Stomach (tissue), 9 donors: ENCODE results near the gene ZNF181. TPM values are rescaled to one million over a fixed set of nuclear protein-coding genes. Genes with fewer than 3 reads are reported as not detected.

Source experiments
- DNase-seq, 2 donors: peaks; one replicate each; pipeline versions ENCODE4 v3.0.0 to v3.0.0-alpha.2; 2013 to 2019
- H3K27ac ChIP-seq, 5 donors: fragments of 200-600 bp in 4 of 5; sonication (generic) in 4 of 5; one replicate each; pipeline ENCODE4 v1.5.1; 2013 to 2019; ENCODE audit warnings: mild to moderate bottlenecking in 1 of 5, moderate library complexity in 1 of 5
- H3K27me3 ChIP-seq, 3 donors: fragments of 200-600 bp; sonication (generic); one replicate each; pipeline ENCODE4 v1.5.1; 2017 to 2019; ENCODE audit warnings: mixed run types in 1 of 3
- H3K36me3 ChIP-seq, 4 donors: fragments of 200-600 bp; sonication (generic); 1 replicate in 3 of 4; 2 replicates in 1 of 4; pipeline ENCODE4 v1.5.1; 2016 to 2019
- H3K4me1 ChIP-seq, 4 donors: fragments of 200-600 bp; sonication (generic); one replicate each; pipeline ENCODE4 v1.5.1; 2016 to 2019
- H3K4me3 ChIP-seq, 4 donors: fragments of 200-600 bp; sonication (generic) in 3 of 4; one replicate each; pipeline ENCODE4 v1.5.1; 2016 to 2019; ENCODE audit warnings: mild to moderate bottlenecking in 1 of 4
- H3K9me3 ChIP-seq, 4 donors: fragments of 200-600 bp; sonication (generic); one replicate each; pipeline ENCODE4 v1.5.1; 2016 to 2019
- EP300 ChIP-seq: sonication (generic); formaldehyde crosslinking; IDR thresholded peaks from one replicate; pipeline ENCODE4 v1.6.1; 2017; ENCODE audit warnings: antibody characterized with exemption
- POLR2A ChIP-seq, 4 donors: fragments of 450-650 bp; IDR thresholded peaks; one replicate each; pipeline ENCODE4 v1.6.1; 2016; ENCODE audit warnings: antibody characterized with exemption in 4 of 4, control low read depth in 2 of 4, mild to moderate bottlenecking in 1 of 4, moderate library complexity in 1 of 4
- POLR2AphosphoS5 ChIP-seq, 3 donors: sonication (generic); formaldehyde crosslinking; IDR thresholded peaks; one replicate each; pipeline ENCODE4 v1.6.1; 2016; ENCODE audit warnings: antibody characterized with exemption in 3 of 3
- WGBS, 5 donors: extraction: QIAGEN DNeasy Blood & Tissue Kit in 3 of 5; methylation state at CpG; one replicate each; pipeline versions ENCODE4 v1.1.5 to v1.1.7; 2013 to 2018; 5-methylcytosine and 5-hydroxymethylcytosine counted together
- intact Hi-C: fragments of 100-400 bp; cut with DNase I; formaldehyde crosslinking; loops from one replicate; pipeline ENCODE4 v1.15.1; 2023; ENCODE audit warnings: low total_unique reads
- polyA plus RNA-seq, 3 donors: library from polyadenylated mRNA; stranded (reverse); fragments of 200-250 nt; gene quantifications; one replicate each; pipeline ENCODE4 v1.2.3, GENCODE V29; 2013
- total RNA-seq, 5 donors: library from RNA; depleted of rRNA; stranded (reverse); fragments of >200 nt; gene quantifications; one replicate each; pipeline versions ENCODE4 v1.1.0 to v1.2.3, GENCODE V29; 2014 to 2016
- TF ChIP-seq, protein P1 (sequence below), 7 experiments: fragments of 450-650 bp in 4 of 7; fragments of 200-600 bp in 3 of 7; sonication (generic) in 3 of 7; IDR thresholded peaks; one replicate each; pipeline ENCODE4 v1.5.1; 2016 to 2019; ENCODE audit warnings: antibody characterized with exemption in 7 of 7, control low read depth in 2 of 7, mild to moderate bottlenecking in 1 of 7
- donor health status: healthy with polysubstance abuse.
- donor health status: Bipolar disorder and iron deficiency.
- donor health status: healthy.

The ZNF181 gene
- total and polyA plus RNA-seq, 8 donors = 2.3 to 43.2 (median 9.6) TPM

- WGBS, 5 donors = 59 to 68% (median 62%) methylated on average over 6 of the region's 6 CpGs
- H3K36me3 ChIP-seq = no peaks in the 10 kb centered on the region
- TF ChIP-seq, protein P1, sequence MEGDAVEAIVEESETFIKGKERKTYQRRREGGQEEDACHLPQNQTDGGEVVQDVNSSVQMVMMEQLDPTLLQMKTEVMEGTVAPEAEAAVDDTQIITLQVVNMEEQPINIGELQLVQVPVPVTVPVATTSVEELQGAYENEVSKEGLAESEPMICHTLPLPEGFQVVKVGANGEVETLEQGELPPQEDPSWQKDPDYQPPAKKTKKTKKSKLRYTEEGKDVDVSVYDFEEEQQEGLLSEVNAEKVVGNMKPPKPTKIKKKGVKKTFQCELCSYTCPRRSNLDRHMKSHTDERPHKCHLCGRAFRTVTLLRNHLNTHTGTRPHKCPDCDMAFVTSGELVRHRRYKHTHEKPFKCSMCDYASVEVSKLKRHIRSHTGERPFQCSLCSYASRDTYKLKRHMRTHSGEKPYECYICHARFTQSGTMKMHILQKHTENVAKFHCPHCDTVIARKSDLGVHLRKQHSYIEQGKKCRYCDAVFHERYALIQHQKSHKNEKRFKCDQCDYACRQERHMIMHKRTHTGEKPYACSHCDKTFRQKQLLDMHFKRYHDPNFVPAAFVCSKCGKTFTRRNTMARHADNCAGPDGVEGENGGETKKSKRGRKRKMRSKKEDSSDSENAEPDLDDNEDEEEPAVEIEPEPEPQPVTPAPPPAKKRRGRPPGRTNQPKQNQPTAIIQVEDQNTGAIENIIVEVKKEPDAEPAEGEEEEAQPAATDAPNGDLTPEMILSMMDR (IDR thresholded peaks at IDR 0.05) = no peak
- TF ChIP-seq POLR2AphosphoS5 (IDR thresholded peaks at IDR 0.05) (no peak), EP300 (no peak), POLR2A (IDR thresholded peaks at IDR 0.05) (no peak)
- no peak overlapping the region for H3K27ac ChIP-seq
- H3K4me3 ChIP-seq = no peak overlapping the region
- DNase-seq = no peak
- H3K27me3 ChIP-seq = peaks cover 0 to 7% (median 0%) of the 10 kb centered on the region in 3 donors
- H3K4me1 ChIP-seq = no peaks in the 10 kb centered on the region
- intact Hi-C loops = loop anchor here (2.0 kb wide), 1 partner anchor 73 kb away; no protein-coding TSS in a partner anchor
- peaks cover 0 to 28% (median 18%) of the 10 kb centered on the region in 4 donors for H3K9me3 ChIP-seq
These were observed 22.2 kb upstream of the ZNF181 start for GRCh38 chr19:34711890-34712289.

DNA sequence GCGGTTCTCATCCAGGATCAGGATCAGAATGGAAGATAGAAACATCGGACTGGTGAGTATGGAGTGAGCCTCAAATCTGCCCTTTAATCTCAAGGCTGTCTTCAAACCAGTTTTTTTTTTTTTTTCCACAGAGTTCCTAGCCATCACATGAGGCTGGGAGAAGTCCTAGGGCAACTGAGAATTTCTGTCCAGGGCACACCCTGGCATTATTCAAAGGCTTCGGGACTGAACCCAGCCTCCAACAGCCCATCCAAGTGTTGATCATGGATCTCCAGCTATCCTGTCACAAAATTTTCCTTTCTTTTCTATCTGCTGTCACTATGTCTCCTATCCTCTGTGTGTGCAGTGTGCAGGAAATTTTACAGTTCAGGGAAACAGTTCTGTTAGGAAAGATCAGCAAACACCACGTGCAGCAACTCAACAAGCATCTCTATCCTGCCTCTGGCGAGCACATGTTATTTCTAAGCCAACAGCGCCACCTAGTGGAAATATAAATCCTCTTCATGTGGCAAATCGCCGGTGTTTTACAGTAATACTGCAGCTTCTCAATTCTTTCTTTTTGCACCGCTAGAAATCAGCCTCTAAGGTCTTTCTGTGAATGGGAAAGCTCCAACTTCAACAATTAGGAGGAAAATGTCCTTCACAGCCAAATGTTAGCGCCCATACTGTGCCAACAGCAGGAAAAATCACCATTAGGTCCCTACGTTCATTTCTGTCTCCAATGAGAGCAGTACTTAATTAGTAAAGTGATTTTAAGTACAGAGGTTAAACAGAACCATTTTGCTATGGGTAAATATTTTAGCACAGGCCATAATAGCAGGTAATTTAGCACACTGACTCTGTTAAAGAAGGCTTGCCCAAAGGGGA is 21.4 kb upstream of the ZNF181 start:
- peak in 1 of 3 donors; percentile 57 for TF ChIP-seq POLR2AphosphoS5 (IDR thresholded peaks at IDR 0.05)
- no peak for TF ChIP-seq POLR2A (IDR thresholded peaks at IDR 0.05)
- no peak for TF ChIP-seq EP300
- TF ChIP-seq, protein P1 (IDR thresholded peaks at IDR 0.05) = peak in 5 of 7 experiments; percentile 56 to 90 (median 80)
- peaks cover 0 to 20% (median 12%) of the 10 kb centered on the region in 4 donors for H3K9me3 ChIP-seq
- H3K27ac ChIP-seq = no peak overlapping the region
- intact Hi-C loops = loop anchor here (2.0 kb wide), 1 partner anchor 74 kb away; no protein-coding TSS in a partner anchor
- no peaks in the 10 kb centered on the region for H3K4me1 ChIP-seq
- no peaks in the 10 kb centered on the region for H3K36me3 ChIP-seq
- H3K27me3 ChIP-seq = peaks cover 0 to 7% (median 0%) of the 10 kb centered on the region in 3 donors
- 33 to 36% (median 35%) methylated on average over 11 of the region's 11 CpGs for WGBS, 5 donors
- no peak overlapping the region for H3K4me3 ChIP-seq
- peak; percentile 52 to 87 for DNase-seq

GRCh38 chr19:34713262-34713637 is 20.8 kb upstream of the ZNF181 start:
- WGBS, 5 donors = 78 to 90% (median 85%) methylated on average over 2 of the region's 2 CpGs
- no peak for TF ChIP-seq POLR2AphosphoS5 (IDR thresholded peaks at IDR 0.05)
- TF ChIP-seq EP300 = no peak
- TF ChIP-seq POLR2A (IDR thresholded peaks at IDR 0.05) = no peak
- TF ChIP-seq, protein P1 (IDR thresholded peaks at IDR 0.05) = no peak
- intact Hi-C loops = loop anchor here (2.0 kb wide), 1 partner anchor 74 kb away; no protein-coding TSS in a partner anchor
- no peak for DNase-seq
- H3K27me3 ChIP-seq = peaks cover 0 to 7% (median 0%) of the 10 kb centered on the region in 3 donors
- H3K36me3 ChIP-seq = no peaks in the 10 kb centered on the region
- H3K27ac ChIP-seq = no peak overlapping the region
- no peak overlapping the region for H3K4me3 ChIP-seq
- peaks cover 0 to 19% (median 11%) of the 10 kb centered on the region in 4 donors for H3K9me3 ChIP-seq
- no peaks in the 10 kb centered on the region for H3K4me1 ChIP-seq

- Histone ChIP-seq H3K4me1 (no peaks in the 10 kb centered on the region), H3K36me3 (no peaks in the 10 kb centered on the region), H3K27me3 (peaks cover 0 to 7% (median 0%) of the 10 kb centered on the region in 3 donors), H3K4me3 (no peak overlapping the region), H3K9me3 (peaks cover 0 to 19% (median 11%) of the 10 kb centered on the region in 4 donors), H3K27ac (no peak overlapping the region)
- intact Hi-C loops = no loop called here
- TF ChIP-seq EP300 (no peak), POLR2AphosphoS5 (IDR thresholded peaks at IDR 0.05) (no peak), POLR2A (IDR thresholded peaks at IDR 0.05) (no peak)
- TF ChIP-seq, protein P1 (IDR thresholded peaks at IDR 0.05) = no peak
- no peak for DNase-seq
These were observed 18.7 kb upstream of the ZNF181 start for GRCh38 chr19:34715357-34715756.
